Lower leg skin (tissue), 4 donors: ENCODE results near the gene FEM1B. TPM values are rescaled to one million over a fixed set of nuclear protein-coding genes. Genes with fewer than 3 reads are reported as not detected.

Source experiments
- DNase-seq, 2 donors: peaks; one replicate each; pipeline ENCODE4 v3.0.0-alpha.2; 2019; ENCODE audit warnings: low spot score in 2 of 2
- H3K4me3 ChIP-seq: fragments of 200-600 bp; sonication (generic); 2 replicates; pipeline ENCODE4 v1.5.1; 2017; ENCODE audit warnings: mild to moderate bottlenecking, low read depth; ENCODE audit not compliant: poor library complexity, severe bottlenecking
- POLR2A ChIP-seq, 2 donors: fragments of 450-650 bp; IDR thresholded peaks; one replicate each; pipeline ENCODE4 v1.6.1; 2016 to 2017; ENCODE audit warnings: antibody characterized with exemption in 2 of 2, mild to moderate bottlenecking in 1 of 2, moderate library complexity in 1 of 2
- WGBS, 2 donors: methylation state at CpG; one replicate each; pipeline ENCODE4 v1.1.5; 2018; 5-methylcytosine and 5-hydroxymethylcytosine counted together
- intact Hi-C: fragments of 100-400 bp; cut with DNase I; formaldehyde crosslinking; loops from one replicate; pipeline ENCODE4 v1.15.0; 2023; ENCODE audit warnings: low total_unique reads
- total RNA-seq, 4 donors: library from RNA; depleted of rRNA; stranded (reverse); fragments of >200 nt; gene quantifications; one replicate each; pipeline ENCODE4 v1.1.0, GENCODE V29; 2016
- TF ChIP-seq, protein P1 (sequence below), 3 donors: fragments of 450-650 bp; IDR thresholded peaks; one replicate each; pipeline ENCODE4 v1.5.1; 2016; ENCODE audit warnings: antibody characterized with exemption in 3 of 3, mild to moderate bottlenecking in 3 of 3, moderate library complexity in 2 of 3

The FEM1B gene
- total RNA-seq, 4 donors from 2014 or later: 70.6 to 90.9 (median 82.4) TPM

DNA sequence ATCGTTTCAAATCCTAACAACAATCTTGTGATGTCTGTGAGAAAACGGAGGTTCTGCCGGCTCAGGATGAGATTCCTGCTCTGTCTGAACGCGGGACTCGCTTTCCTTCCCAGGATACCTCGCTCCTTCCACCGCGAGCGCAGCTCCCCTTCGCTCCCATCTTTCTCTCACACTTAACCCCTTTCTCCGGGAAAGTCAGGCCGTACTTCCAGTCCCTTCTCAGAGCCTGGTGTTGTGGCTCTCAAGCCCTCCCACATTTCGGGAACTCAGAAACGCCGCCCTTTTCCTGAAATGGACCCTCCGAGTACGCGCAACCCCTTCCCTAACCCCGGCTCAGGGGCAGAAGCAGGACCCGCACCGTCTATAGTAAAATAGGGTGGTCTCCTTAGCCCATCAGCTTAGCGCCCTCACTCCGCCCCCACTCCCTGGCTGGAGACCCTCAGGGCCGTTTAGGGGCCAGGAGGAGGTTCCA is 378 bp upstream of the FEM1B start:
- peak; percentile 42 to 89 for DNase-seq
- intact Hi-C loops: no loop called here
- 0 to 1% methylated on average over 25 of the region's 25 CpGs for WGBS, 2 donors
- no peak for TF ChIP-seq POLR2A (IDR thresholded peaks at IDR 0.05)
- TF ChIP-seq, protein P1, sequence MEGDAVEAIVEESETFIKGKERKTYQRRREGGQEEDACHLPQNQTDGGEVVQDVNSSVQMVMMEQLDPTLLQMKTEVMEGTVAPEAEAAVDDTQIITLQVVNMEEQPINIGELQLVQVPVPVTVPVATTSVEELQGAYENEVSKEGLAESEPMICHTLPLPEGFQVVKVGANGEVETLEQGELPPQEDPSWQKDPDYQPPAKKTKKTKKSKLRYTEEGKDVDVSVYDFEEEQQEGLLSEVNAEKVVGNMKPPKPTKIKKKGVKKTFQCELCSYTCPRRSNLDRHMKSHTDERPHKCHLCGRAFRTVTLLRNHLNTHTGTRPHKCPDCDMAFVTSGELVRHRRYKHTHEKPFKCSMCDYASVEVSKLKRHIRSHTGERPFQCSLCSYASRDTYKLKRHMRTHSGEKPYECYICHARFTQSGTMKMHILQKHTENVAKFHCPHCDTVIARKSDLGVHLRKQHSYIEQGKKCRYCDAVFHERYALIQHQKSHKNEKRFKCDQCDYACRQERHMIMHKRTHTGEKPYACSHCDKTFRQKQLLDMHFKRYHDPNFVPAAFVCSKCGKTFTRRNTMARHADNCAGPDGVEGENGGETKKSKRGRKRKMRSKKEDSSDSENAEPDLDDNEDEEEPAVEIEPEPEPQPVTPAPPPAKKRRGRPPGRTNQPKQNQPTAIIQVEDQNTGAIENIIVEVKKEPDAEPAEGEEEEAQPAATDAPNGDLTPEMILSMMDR (IDR thresholded peaks at IDR 0.05): no peak
- H3K4me3 ChIP-seq: peak overlapping the region; percentile 79

DNA sequence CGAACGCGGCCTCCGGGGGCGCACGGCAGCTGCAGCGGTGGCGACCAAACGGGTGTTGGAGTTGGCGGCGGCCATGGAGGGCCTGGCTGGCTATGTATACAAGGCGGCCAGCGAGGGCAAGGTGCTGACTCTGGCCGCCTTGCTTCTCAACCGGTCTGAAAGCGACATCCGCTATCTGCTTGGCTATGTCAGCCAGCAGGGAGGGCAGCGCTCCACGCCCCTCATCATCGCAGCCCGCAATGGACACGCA is 725 bp downstream of the FEM1B start:
- DNase-seq: peak in 1 of 2 donors; percentile 90
- TF ChIP-seq POLR2A (IDR thresholded peaks at IDR 0.05): no peak
- TF ChIP-seq, protein P1 (IDR thresholded peaks at IDR 0.05): no peak
- peak overlapping the region; percentile 79 for H3K4me3 ChIP-seq

DNA sequence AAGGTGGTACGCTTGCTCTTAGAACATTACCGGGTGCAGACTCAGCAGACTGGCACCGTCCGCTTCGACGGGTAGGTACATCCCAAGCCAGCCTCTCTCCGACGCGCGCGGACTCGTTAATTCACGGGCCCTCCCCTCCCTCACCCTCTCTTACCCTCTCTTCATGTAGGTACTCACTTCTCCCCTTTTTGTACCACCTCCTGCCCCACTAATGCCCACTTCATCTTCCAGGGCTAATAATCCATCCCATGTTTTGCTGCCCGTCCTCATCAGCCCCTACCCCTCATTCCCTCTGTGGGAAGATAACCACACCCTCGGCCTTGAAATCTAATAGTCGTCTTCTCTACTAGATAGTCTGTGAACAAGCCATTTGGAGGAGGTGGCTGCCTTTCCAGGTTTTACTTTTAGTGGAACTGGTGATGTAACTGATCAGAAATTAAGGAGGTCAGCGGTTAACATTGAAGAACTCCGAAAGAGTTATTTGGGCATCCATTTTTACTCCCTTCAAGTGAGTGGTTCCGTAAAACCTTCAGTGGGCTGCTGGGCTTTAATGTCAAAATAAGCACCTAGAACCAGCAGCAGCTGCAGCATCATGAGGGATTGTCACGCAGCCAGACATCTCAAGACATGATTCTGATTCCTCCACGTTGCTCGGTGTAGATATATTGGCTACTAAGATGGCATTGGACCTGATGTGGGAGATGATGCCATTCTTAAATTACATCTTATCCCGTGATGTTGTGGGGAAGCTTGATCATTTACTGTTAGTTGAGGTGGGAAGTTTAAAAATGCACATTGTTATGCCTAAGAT is 1.3 kb downstream of the FEM1B start:
- H3K4me3 ChIP-seq: peak overlapping the region; percentile 79
- TF ChIP-seq POLR2A (IDR thresholded peaks at IDR 0.05): no peak
- TF ChIP-seq, protein P1 (IDR thresholded peaks at IDR 0.05): no peak
- intact Hi-C loops: no loop called here
- no peak for DNase-seq
- 1% methylated on average over 23 of the region's 23 CpGs for WGBS, 2 donors

More for the DNA sequence above, 725 bp downstream of the FEM1B start:
- intact Hi-C loops: no loop called here
- 0 to 2% methylated on average over 3 to 13 of the region's 22 CpGs for WGBS, 2 donors

DNA sequence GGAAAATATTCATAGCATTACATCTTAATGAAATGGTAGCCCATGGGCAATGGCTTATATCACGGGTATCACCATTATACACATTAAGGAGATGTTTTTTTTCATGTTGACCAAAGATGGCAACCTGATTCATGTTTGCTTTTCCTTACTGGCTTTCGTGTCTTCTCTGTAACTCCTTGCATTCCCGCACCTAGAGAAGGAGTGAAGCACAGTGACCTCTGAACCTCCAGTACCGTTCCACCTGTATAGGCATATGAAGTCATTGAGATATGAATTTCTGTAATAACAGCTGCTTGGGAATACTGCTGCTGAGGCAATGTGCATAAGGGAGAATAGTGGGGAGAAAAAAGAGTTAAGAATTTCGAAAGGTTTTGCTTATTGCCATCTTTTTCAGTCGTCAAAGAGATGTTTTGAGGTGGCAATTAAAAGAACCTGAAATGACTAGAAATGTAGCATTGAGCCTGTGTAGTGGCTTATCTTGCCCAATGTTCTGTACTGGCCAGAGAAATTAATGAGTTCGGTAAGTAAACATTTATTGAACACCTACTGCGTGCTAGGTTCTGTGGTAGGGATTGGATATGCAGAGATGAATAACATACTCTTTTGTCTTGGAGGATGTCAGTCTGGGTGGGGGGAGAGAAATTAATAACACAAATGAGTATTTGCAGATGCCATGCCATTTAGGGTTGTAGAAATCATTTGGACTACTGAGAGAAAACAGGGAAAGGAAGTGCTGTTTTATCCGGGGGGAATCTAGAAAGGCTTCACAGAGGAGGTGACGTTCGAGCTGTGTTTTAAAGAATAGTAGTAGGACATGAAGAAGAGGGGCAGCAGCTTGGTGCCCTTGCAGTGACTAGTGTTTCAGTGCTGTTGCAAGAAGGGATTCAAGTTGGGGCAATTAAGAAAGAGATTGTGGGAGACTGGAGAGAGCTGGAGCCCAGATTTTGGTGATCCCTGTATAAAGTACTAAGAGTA is 2.5 kb downstream of the FEM1B start:
- intact Hi-C loops: no loop called here
- H3K4me3 ChIP-seq: no peak overlapping the region
- TF ChIP-seq POLR2A (IDR thresholded peaks at IDR 0.05): no peak
- TF ChIP-seq, protein P1 (IDR thresholded peaks at IDR 0.05): no peak
- WGBS, 2 donors: 28 to 32% methylated on average over 11 of the region's 11 CpGs
- DNase-seq: no peak

DNA sequence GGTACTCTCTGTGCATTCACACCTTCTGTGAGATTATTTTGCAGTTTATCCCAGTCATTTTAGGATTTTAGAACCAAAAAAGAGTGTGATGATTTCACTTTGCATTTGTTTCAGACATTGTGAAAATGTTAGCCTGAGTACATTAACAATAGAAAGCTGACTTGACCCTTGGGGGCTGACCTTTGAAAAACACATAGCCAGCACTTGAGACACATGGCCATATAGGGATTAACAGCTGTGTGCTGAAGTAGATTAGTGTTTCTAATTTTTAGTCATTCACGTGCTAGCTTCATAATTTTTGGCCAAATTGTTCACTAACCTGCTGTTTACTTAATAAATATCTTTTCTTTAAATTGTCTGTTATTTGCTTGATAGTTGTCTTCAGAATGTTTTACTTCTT is 3.5 kb downstream of the FEM1B start:
- TF ChIP-seq, protein P1 (IDR thresholded peaks at IDR 0.05): no peak
- no peak for TF ChIP-seq POLR2A (IDR thresholded peaks at IDR 0.05)
- no peak for DNase-seq
- WGBS, 2 donors: 15 to 18% methylated on average over 1 of the region's 1 CpG
- no peak overlapping the region for H3K4me3 ChIP-seq
- intact Hi-C loops: no loop called here
